Mesenchymal stem cell (in vitro differentiated cells and primary cell): ENCODE data around the gene SPTLC1.
A peak's percentile ranks its signal among the peaks of the same experiment; 100 is the strongest.

ENCODE experiments used
- DNase-seq: peaks from one replicate; pipeline ENCODE4 v3.0.0-alpha.2; 2013
- H2AFZ ChIP-seq: one replicate; pipeline ENCODE4 v1.6.1; 2013; ENCODE audit warnings: low read depth, mild to moderate bottlenecking, control low read depth, inconsistent platforms, low read length, moderate library complexity
- H2AK5ac ChIP-seq: 2 replicates; pipeline ENCODE4 v1.6.1; 2013; ENCODE audit warnings: low read length, moderate library complexity, mild to moderate bottlenecking, inconsistent platforms; ENCODE audit not compliant: severe bottlenecking
- H2BK120ac ChIP-seq: one replicate; pipeline ENCODE4 v1.6.1; 2013; ENCODE audit warnings: low read depth, mild to moderate bottlenecking, inconsistent platforms, low read length, moderate library complexity
- H2BK12ac ChIP-seq, 2 experiments: one replicate each; pipeline ENCODE4 v1.6.1; 2013; ENCODE audit warnings: inconsistent platforms in 2 of 2, low read length in 2 of 2, mild to moderate bottlenecking in 2 of 2, moderate library complexity in 2 of 2, control low read depth in 1 of 2
- H2BK15ac ChIP-seq: one replicate; pipeline ENCODE4 v1.6.1; 2013; ENCODE audit warnings: mild to moderate bottlenecking, low read depth, inconsistent platforms; ENCODE audit not compliant: poor library complexity, severe bottlenecking
- H2BK5ac ChIP-seq: 2 replicates; pipeline ENCODE4 v1.6.1; 2013; ENCODE audit warnings: low read depth, mild to moderate bottlenecking, low read length, control low read depth, inconsistent platforms; ENCODE audit not compliant: poor library complexity, severe bottlenecking
- H3K14ac ChIP-seq, 2 experiments: one replicate each; pipeline ENCODE4 v1.6.1; 2013; ENCODE audit warnings: inconsistent platforms in 2 of 2, low read length in 2 of 2, control low read depth in 1 of 2, mild to moderate bottlenecking in 1 of 2, moderate library complexity in 1 of 2
- H3K18ac ChIP-seq, 2 experiments: one replicate each; pipeline ENCODE4 v1.6.1; 2013; ENCODE audit warnings: inconsistent platforms in 2 of 2, low read length in 2 of 2, control low read depth in 1 of 2, low read depth in 1 of 2, mild to moderate bottlenecking in 1 of 2
- H3K23ac ChIP-seq, 2 experiments: one replicate each; pipeline ENCODE4 v1.6.1; 2013; ENCODE audit warnings: inconsistent platforms in 2 of 2, low read length in 2 of 2, mild to moderate bottlenecking in 2 of 2, moderate library complexity in 2 of 2, control low read depth in 1 of 2
- H3K27ac ChIP-seq: 2 replicates; pipeline ENCODE4 v1.5.1; 2013; ENCODE audit warnings: mild to moderate bottlenecking, moderate library complexity, low read length, control low read depth, inconsistent platforms; ENCODE audit not compliant: poor library complexity, severe bottlenecking
- H3K27me3 ChIP-seq, 2 experiments: 2 replicates each; pipeline versions ENCODE4 v1.6.1 to v1.7.0; 2013; ENCODE audit warnings: low read length in 2 of 2, mild to moderate bottlenecking in 2 of 2, moderate library complexity in 2 of 2, control low read depth in 1 of 2, inconsistent platforms in 1 of 2; ENCODE audit not compliant: control insufficient read depth in 1 of 2, insufficient read depth in 1 of 2
- H3K36me3 ChIP-seq, 2 experiments: 2 replicates each; pipeline versions ENCODE4 v1.6.1 to v1.7.0; 2013; ENCODE audit warnings: low read length in 2 of 2, control low read depth in 1 of 2, inconsistent platforms in 1 of 2, low read depth in 1 of 2, mild to moderate bottlenecking in 1 of 2; ENCODE audit not compliant: insufficient read depth in 2 of 2, control insufficient read depth in 1 of 2
- H3K4ac ChIP-seq, 2 experiments: one replicate each; pipeline ENCODE4 v1.6.1; 2013; ENCODE audit warnings: inconsistent platforms in 2 of 2, low read length in 2 of 2, mild to moderate bottlenecking in 2 of 2, moderate library complexity in 2 of 2, control low read depth in 1 of 2, low read depth in 1 of 2
- H3K4me1 ChIP-seq: 2 replicates; pipeline ENCODE4 v1.6.1; 2013; ENCODE audit warnings: low read depth, low read length, control low read depth; ENCODE audit not compliant: control insufficient read depth, insufficient read depth
- H3K4me2 ChIP-seq: 2 replicates; pipeline ENCODE4 v1.6.1; 2013; ENCODE audit warnings: low read length, mild to moderate bottlenecking, inconsistent platforms; ENCODE audit not compliant: poor library complexity, severe bottlenecking
- H3K4me3 ChIP-seq, 2 experiments: 2 replicates each; pipeline versions ENCODE4 v1.5.1 to v1.7.0; 2013; ENCODE audit warnings: low read length in 2 of 2, mild to moderate bottlenecking in 2 of 2, control low read depth in 1 of 2, low read depth in 1 of 2; ENCODE audit not compliant: insufficient read depth in 1 of 2
- H3K79me1 ChIP-seq: replicated peaks from 2 replicates; pipeline ENCODE4 v1.6.1; 2013; ENCODE audit warnings: mild to moderate bottlenecking, control low read depth, low read length, inconsistent platforms; ENCODE audit not compliant: poor library complexity, severe bottlenecking
- H3K9ac ChIP-seq: 2 replicates; pipeline ENCODE4 v1.7.0; 2013; ENCODE audit warnings: mild to moderate bottlenecking, low read length, moderate library complexity
- H3K9me3 ChIP-seq: 2 replicates; pipeline ENCODE4 v1.7.0; 2013; ENCODE audit warnings: mild to moderate bottlenecking, low read length; ENCODE audit not compliant: control insufficient read depth
- H4K8ac ChIP-seq: one replicate; pipeline ENCODE4 v1.6.1; 2013; ENCODE audit warnings: inconsistent platforms, mild to moderate bottlenecking, low read length, moderate library complexity
- H4K91ac ChIP-seq: one replicate; pipeline ENCODE4 v1.6.1; 2013; ENCODE audit warnings: mild to moderate bottlenecking, low read length, inconsistent platforms
- WGBS: methylation state at CpG from one replicate; pipeline ENCODE4 v1.1.7; 2013; ENCODE audit warnings: mixed read lengths; 5-methylcytosine and 5-hydroxymethylcytosine counted together

SPTLC1 gene

DNA sequence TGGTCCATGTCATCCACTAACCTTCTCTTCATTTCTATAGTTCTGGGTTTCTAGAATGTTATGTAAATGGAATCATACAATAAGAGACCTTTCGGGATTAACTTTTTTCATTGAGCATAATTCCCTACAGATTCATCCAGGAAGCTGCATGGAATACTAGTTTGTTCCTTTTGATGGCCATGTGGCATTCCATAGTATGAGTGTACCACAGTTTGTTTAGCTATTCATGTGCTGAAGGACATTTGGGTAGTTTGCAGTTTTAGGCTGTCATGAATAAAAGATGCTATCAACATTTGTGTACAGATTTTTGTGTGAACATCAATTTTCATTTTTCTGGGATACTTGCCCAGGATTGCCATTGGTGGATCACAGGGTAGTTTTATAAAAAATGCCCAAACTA, 6.8 kb upstream of the SPTLC1 start:
- no peak overlapping the region for H3K27ac ChIP-seq
- no peak overlapping the region for H3K4me2 ChIP-seq
- no peak overlapping the region for H4K8ac ChIP-seq
- peak; percentile 40 for DNase-seq
- no peak overlapping the region for H3K23ac ChIP-seq
- peaks cover 6% of the 10 kb centered on the region for H3K9me3 ChIP-seq
- H4K91ac ChIP-seq = no peak overlapping the region
- no peak overlapping the region for H2BK12ac ChIP-seq
- WGBS = no CpG with 5 or more reads among the region's 1 CpG
- no peaks in the 10 kb centered on the region for H3K36me3 ChIP-seq
- no peak overlapping the region for H2BK15ac ChIP-seq
- H2BK5ac ChIP-seq = no peak overlapping the region
- no peaks in the 10 kb centered on the region for H3K79me1 ChIP-seq
- no peak overlapping the region for H3K9ac ChIP-seq
- no peak overlapping the region for H3K4ac ChIP-seq
- no peak overlapping the region for H3K4me3 ChIP-seq
- no peak overlapping the region for H2AFZ ChIP-seq
- no peak overlapping the region for H3K14ac ChIP-seq
- H2AK5ac ChIP-seq = no peak overlapping the region
- no peak overlapping the region for H2BK120ac ChIP-seq
- peaks cover 2% of the 10 kb centered on the region for H3K4me1 ChIP-seq
- peaks cover 4 to 10% of the 10 kb centered on the region in 2 experiments for H3K27me3 ChIP-seq
- no peak overlapping the region for H3K18ac ChIP-seq

DNA sequence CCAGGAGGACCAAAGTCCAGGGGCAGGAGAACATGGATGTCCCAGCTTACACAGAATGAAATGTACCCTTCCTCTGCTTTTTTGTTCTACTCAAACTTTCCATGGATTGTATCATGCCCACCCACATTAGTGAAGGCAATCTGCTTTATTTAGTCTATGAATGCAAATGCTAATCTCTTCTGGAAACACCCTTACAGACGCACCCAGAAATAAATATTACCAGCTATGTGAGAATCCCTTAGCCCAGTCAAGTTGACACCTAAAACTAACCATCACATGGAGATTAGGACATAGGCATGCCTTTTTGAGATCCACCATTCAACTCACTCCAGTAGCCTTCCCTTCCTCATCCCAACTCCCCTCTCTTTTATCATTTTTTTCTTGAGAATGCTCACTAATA, 6.1 kb upstream of the SPTLC1 start:
- no peak overlapping the region for H2BK120ac ChIP-seq
- H4K8ac ChIP-seq = no peak overlapping the region
- H3K23ac ChIP-seq = no peak overlapping the region
- no peak overlapping the region for H4K91ac ChIP-seq
- H2AFZ ChIP-seq = no peak overlapping the region
- H2BK12ac ChIP-seq = no peak overlapping the region
- no peak overlapping the region for H3K27ac ChIP-seq
- peaks cover 4 to 10% of the 10 kb centered on the region in 2 experiments for H3K27me3 ChIP-seq
- H2AK5ac ChIP-seq = no peak overlapping the region
- no peak overlapping the region for H3K4me2 ChIP-seq
- no peaks in the 10 kb centered on the region for H3K36me3 ChIP-seq
- no peak overlapping the region for H2BK5ac ChIP-seq
- H3K9ac ChIP-seq = no peak overlapping the region
- H3K14ac ChIP-seq = no peak overlapping the region
- no peak overlapping the region for H3K4ac ChIP-seq
- H2BK15ac ChIP-seq = no peak overlapping the region
- WGBS = 100% methylated on average over 1 of the region's 1 CpG
- H3K4me3 ChIP-seq = no peak overlapping the region
- no peak for DNase-seq
- H3K4me1 ChIP-seq = peaks cover 2% of the 10 kb centered on the region
- no peaks in the 10 kb centered on the region for H3K79me1 ChIP-seq
- no peak overlapping the region for H3K18ac ChIP-seq
- H3K9me3 ChIP-seq = peaks cover 6% of the 10 kb centered on the region

DNA sequence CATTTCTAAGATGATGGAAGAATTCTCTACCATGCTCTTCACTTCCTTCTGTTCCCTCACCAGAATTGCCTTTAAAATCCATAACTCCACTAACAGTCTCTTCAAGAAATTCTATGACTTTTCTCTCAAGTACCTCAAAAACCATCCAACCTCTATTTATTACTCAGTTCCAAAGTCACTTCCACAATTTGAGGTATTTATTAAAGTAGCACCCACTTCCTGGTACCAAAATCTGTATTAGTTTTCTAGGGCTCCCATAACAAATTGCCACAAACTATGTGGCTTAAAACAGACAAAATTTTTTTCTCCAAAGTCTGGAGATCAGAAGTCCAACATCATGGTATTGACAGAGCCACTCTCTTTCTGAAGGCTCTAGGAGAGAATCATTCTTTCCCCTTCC, 4.9 kb upstream of the SPTLC1 start:
- Histone ChIP-seq H2BK12ac (no peak overlapping the region), H3K9me3 (peaks cover 6% of the 10 kb centered on the region), H3K18ac (no peak overlapping the region), H2AK5ac (no peak overlapping the region), H2BK15ac (no peak overlapping the region), H2AFZ (no peak overlapping the region), H3K14ac (no peak overlapping the region), H3K4ac (no peak overlapping the region), H3K79me1 (no peaks in the 10 kb centered on the region), H3K27ac (no peak overlapping the region), H3K4me2 (no peak overlapping the region), H3K36me3 (no peaks in the 10 kb centered on the region), H3K23ac (no peak overlapping the region), H3K9ac (no peak overlapping the region), H2BK120ac (no peak overlapping the region), H2BK5ac (no peak overlapping the region), H3K4me3 (no peak overlapping the region), H4K91ac (no peak overlapping the region), H3K27me3 (peaks cover 4 to 10% of the 10 kb centered on the region in 2 experiments), H3K4me1 (peaks cover 2% of the 10 kb centered on the region), H4K8ac (no peak overlapping the region)
- no peak for DNase-seq

DNA sequence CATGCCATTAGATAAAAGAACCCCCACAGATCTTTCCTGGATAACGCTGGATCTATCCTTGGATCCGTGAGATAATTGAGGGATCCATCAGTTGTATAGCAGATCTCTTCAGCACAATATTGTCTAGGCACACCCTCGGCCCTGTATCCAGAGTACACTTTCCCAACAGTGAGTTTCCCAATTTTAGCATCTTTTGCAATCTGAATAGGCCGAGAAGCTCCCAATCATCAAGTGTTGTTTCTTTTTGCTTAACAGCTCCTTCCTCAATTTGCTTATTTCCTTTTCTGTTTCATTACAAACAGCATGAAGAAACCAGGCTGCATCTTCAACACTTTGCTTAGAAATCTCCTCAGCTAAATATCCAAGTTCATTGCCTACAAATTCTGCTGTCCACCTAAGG, 4.4 kb upstream of the SPTLC1 start:
- peaks cover 6% of the 10 kb centered on the region for H3K9me3 ChIP-seq
- no peak overlapping the region for H3K4me3 ChIP-seq
- no peak overlapping the region for H4K8ac ChIP-seq

More for the DNA sequence above, 4.4 kb upstream of the SPTLC1 start:
- Histone ChIP-seq H3K4me2 (no peak overlapping the region), H2BK5ac (no peak overlapping the region), H3K36me3 (no peaks in the 10 kb centered on the region), H3K23ac (no peak overlapping the region), H2AK5ac (no peak overlapping the region), H3K14ac (no peak overlapping the region), H3K9ac (no peak overlapping the region), H4K91ac (no peak overlapping the region), H3K4ac (no peak overlapping the region), H2BK15ac (no peak overlapping the region), H3K4me1 (peaks cover 2% of the 10 kb centered on the region), H2BK120ac (no peak overlapping the region), H3K27ac (no peak overlapping the region), H3K27me3 (peaks cover 4 to 10% of the 10 kb centered on the region in 2 experiments), H3K79me1 (no peaks in the 10 kb centered on the region), H2BK12ac (no peak overlapping the region), H2AFZ (no peak overlapping the region), H3K18ac (no peak overlapping the region)
- WGBS = 55% methylated on average over 4 of the region's 4 CpGs
- no peak for DNase-seq
